HG03439 (cell line): ENCODE data around the gene TCTN3.
"Not testable (repeated sequence)": the region's sequence is repeated elsewhere in the genome, so short reads cannot be mapped to it uniquely, and the experiment has no call there.

Source experiments
- ATAC-seq: cut with Tn5 transposase; IDR thresholded peaks from one replicate; pipeline ENCODE4 v1.9.1; 2021; ENCODE audit warnings: mild to moderate bottlenecking, moderate library complexity; ENCODE audit not compliant: unreplicated experiment

The TCTN3 gene, protein sequence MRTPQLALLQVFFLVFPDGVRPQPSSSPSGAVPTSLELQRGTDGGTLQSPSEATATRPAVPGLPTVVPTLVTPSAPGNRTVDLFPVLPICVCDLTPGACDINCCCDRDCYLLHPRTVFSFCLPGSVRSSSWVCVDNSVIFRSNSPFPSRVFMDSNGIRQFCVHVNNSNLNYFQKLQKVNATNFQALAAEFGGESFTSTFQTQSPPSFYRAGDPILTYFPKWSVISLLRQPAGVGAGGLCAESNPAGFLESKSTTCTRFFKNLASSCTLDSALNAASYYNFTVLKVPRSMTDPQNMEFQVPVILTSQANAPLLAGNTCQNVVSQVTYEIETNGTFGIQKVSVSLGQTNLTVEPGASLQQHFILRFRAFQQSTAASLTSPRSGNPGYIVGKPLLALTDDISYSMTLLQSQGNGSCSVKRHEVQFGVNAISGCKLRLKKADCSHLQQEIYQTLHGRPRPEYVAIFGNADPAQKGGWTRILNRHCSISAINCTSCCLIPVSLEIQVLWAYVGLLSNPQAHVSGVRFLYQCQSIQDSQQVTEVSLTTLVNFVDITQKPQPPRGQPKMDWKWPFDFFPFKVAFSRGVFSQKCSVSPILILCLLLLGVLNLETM

DNA sequence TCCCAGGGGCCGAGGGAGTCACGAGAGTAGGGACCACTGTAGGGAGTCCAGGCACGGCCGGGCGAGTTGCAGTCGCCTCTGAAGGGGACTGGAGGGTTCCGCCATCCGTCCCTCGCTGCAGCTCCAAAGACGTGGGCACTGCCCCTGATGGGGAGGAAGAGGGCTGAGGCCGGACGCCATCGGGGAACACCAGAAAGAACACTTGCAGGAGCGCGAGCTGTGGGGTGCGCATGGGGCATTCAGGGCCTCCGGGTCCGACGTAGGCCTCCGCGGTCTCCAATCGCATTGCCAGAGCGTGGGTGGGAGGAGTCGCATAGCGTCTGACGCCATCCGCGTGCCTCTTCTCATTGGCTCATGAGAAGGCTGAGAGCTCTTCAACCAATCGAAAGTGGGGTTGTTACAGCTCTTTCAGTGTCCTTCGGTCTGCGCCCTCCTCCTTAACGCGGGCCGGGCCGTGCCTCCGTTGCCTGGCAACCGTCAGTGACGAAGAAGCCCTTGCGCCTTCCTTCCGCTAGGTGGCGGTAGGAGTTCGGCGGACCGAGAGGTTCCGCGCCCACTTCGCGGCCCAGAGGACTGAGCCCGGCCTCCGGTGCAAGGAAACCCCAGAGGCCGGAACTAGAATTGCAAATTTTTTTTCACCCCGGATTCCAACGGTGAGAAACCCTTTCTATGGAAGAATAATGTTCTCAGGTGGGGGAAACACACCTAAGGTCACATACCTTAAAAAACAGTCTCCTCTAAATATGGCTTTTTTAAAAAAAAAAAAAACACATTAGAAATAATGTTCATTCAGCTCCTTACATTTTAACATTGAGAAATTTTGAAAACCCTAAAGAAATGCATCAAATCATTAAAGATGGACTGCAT lies at the start of gene TCTN3:
TCTN3 (minus strand) TSS at position 260 of the 867 bp plus-strand sequence; CDS start at position 232, 28 bp downstream.
- peak; percentile 99 for ATAC-seq

DNA sequence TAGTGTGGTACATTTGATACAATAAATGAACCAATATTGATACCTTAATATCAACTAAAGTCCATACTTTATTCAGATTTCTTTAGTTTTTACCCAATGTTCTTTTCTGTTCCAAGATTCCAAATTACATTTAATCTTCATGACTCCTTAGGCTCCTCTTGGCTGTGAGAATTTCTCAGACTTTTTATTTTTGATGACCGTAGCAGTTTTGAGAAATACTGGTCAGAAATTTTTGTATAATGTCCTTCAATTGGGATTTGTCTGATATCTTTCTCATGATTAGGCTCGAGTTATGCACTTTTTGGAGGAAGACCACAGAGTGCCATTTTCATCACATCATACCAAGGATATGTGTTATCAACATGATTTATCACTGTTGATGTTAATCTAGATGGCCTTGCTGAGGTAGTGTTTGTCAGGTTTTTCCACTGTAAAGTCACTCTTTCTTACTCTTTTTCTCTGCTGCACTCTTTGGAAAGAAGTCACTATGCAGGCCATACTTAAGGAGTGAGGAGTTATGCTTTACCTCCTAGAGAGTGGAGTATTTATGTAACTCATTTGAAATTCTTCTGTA lies 49.3 kb upstream of the TCTN3 start:
- no peak for ATAC-seq

DNA sequence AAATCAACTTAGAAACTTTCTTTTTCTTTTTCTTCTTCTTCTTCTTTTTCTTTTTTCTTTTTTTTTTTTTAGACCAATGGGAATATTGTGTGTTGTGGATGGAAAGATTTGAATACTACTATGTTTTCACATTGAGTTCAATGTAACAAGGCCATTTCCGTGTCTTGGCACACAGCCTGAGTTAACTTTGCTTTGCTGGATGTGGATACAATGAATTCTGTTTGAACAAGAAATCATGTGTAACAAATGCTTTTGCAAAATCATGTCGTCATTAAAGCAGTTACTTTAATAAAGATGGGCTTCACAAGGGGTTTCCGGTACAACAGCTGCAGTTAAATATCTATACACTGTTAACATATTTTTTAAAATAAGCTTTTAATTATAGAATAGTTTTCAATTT lies 48.8 kb upstream of the TCTN3 start:
- no peak for ATAC-seq

DNA sequence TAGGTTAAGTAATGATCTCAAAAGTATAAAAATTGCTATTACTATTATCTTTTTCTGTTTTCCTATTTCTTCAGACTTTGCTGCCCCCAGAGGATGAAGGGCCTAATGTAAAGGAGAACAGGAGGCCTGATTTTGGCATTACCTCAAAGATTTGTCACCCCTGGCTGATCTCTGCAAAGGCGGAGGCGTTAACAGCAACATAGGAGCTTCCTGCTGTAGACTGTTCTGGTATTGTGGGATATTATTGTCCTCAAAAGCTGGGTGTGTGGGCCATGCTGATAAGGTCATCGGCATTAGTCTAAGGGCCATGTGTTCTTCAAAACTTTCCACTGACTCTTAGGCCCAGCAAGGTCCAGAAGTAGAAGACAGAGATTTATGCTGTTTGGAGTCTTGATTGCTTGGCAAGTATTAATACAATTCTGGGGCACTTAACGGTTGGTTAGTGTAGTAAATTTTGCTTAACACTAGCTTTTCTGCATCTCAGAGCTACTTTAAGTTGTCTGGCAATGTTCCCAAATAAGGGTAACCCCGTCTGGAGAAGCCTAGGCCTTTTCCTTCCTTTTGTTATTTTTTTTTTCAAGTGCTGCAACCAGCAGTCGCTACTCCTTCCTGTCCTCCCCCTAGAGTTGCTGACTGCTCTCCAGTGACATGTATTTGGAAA lies 48.2 kb upstream of the TCTN3 start:
- ATAC-seq, result peak; percentile 63

DNA sequence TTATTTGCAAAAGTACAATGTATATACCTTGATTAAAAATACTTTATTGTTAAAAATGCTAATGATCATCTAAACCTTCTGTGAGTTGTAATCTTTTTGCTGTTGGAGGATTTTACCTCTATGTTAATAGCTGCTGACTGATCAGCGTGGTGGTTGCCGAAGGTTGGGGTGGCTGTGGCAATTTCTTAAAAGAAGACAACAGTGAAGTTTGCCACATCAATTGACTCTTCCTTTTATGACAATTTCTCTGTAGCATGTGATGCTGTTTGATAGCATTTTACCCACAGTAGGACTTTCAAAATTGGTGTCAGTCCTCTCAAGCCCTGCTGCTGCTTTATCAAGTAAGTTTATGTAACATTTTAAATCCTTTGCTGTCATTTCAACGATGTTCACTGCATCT lies 45.3 kb upstream of the TCTN3 start:
- no peak for ATAC-seq

DNA sequence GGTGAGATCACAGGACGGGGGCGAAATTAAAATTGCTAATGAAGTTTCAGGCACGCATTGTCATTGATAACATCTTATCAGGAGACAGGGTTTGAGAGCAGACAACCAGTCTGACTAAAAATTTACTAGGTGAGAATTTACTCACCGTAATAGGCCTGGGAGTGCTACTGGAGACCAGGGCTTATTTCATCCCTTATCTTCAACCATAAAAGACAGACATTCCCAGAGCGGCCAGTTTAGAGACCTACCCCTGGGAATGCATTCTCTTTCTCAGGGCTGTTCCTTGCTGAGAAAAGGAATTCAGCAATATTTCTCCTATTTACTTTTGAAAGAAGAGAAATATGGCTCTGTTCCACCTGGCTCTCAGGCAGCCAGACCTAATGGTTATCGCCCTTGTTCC lies 39.2 kb upstream of the TCTN3 start:
- ATAC-seq, result not testable (repeated sequence)

DNA sequence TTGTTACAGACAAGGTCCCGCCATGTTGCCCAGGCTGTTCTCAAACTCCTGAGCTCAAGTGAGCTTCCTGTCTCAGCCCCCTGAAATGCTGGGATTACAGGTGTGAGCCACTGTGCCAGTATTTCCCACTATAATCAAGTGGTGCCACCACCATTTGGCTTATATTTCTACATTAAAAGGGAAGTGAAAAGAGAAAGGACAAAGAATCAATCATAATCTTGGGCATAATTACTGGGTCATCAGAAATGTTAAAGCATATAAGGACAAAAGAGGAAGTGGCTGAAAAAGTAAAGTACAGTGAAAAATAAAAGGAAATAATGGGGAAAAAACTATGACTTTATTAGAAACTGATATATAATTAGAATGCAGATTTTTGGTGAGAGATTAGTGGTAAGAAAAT lies 36.5 kb upstream of the TCTN3 start:
- ATAC-seq, result no peak

DNA sequence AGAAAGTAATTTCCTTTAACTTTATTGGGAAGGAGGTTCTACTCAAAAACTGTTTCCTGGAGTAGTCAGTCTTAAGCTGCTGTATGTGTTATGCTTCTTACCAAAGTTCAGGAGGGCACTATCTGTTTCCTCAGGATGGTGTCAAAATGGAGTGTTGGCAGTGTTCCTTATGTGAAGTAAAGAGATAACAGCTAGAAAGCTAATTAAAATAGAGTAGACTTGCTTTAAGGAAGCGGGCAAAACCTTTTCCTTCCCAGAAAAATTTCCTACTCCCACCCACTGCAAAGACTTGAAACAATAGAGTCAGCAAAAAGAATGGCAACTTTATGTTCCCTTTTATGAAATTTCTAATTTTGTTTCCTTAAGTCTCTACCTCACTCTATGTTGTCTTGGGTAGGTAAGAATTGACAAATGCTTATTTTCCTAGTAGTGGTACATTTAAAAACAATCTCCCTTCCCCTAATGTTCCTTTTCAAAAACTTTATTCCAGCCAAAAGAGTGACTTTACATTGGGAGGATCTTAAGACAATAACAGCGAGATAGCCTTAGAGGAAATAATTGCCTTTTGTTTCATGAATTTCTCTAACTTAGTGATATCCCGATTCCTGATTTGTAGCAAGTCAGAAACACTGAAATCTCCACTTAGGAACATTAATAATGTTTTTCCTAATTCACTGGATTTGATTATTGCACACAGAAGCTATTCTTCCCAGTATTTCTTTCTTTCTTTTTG lies 35.8 kb upstream of the TCTN3 start:
- ATAC-seq, result no peak

DNA sequence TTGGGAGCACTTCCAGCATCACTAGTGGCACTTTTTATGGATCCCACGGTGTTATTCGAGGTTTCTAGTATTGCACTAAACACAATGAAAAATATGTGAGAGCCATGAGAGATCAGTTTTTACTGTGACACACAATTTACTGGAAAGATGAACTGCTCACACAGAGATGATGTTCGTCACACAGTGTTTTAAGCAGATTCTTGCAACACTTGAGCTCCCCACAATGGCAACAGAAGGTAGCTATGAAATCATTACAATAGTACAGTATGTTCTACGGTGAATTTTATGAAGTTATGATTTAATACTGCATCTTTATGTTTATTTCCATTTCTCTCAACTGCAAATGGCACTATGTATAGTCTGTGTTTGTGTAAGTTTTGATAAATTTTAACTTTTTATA lies 34.8 kb upstream of the TCTN3 start:
- ATAC-seq, result no peak

DNA sequence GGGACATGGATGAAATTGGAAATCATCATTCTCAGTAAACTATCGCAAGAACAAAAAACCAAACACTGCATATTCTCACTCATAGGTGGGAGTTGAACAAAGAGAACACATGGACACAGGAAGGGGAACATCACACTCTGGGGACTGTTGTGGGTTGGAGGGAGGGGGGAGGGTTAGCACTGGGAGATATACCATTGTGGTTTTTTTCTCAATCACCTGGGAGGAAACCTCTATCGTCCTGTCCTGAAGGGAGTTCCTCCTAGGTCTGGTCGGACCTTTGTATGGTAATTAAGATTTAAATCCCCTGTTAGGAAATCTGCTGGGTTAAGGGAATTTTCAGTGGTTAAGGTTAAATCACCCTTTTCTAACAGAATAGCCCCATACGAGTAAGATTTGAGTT lies 28.8 kb upstream of the TCTN3 start:
- not testable (repeated sequence) for ATAC-seq

DNA sequence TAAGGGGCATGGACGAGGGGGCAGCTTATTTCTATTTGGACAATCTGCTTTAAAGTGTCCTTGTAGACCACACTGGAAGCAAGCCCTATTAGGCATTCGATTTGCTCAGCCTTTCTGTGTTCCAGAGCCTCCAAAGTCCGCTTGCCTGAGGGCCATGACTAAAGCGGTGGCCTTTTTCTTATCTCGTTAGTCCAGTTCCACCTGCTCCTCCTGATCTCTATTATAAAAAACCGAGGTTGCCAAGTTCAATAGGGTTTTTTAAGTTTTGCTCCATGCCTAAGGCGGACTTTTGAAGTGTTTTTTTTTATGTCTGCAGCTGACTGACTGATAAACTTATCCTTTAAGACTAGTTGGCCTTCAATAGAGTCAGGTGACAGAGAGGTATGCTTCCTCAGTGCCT lies 27.0 kb upstream of the TCTN3 start:
- ATAC-seq, result not testable (repeated sequence)

DNA sequence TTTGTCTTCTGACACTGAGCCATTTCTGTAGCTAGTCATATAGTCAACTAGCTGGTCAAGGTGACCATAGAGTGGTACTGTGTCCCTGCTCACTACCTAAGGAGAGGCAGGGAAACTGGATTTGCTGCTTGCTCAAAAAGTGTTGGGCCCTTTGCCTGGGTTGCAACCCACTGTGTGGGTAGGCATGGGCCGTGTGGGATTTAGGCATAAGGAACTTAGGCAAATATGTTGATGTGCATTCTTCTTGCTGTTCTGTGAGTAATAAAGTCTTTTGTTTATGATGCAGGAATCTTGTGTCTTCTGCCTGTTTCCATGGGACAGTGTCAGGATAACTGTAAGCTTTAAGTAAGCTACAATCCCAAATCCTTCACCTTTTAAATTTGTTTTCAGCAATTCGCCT lies 23.1 kb upstream of the TCTN3 start:
- ATAC-seq, result no peak

DNA sequence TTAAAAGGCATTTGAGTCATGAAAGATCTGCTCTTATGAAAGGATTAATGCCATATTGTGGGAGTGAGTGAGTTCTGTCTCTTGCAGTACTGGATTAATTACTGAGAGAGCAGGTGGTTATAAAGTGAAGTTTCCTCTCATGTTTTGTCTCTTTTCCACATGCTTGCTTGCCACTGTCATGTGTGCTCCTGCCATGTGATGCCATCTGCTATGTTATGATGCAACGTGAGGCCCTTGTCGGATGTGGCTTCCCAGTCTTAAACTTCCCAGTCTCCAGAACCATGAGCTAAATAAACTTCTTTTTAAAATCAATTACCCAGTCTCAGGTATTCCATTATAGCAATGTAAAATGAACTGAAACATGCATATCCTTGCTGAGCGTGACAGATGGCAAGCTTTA lies 22.7 kb upstream of the TCTN3 start:
- ATAC-seq, result no peak

DNA sequence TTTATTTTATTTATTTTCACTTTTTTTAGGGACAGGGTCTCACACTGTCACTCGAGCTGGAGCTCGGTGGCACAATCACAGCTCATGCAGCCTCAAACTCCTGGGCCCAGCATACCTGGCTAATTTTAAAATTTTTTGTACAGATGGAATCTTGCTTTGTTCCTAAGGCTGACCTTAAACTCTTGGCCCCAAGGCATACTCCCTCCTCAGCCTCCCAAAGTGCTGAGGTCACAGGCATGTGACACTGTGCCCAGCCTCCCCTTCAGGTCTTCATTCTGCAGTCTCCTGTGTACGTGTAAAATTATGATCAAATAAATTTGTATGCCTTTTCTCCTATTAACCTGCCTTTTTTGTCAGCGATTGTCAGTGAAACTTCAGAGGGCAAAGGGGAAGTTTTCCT lies 17.8 kb upstream of the TCTN3 start:
- ATAC-seq, result no peak

DNA sequence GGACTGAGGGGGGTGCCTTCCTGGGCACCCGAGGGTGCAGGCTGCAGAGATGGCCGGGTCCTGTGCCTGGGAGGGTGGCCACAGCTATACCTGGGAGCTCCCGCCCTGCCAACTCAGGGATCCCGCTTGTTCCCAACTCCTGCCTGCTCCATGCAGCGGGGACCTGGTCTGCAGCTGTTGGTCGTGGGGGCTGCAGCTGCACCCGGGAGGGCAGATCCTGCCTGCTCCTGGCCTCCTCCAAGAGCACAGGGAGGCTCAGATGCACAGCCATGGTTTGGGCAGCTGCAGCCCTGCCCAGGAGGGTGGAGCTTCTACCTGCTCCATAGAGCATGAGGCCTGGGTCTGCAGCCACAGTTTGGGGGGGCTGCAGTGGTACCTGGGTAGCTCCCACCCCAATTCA lies 13.3 kb upstream of the TCTN3 start:
- ATAC-seq, result no peak

DNA sequence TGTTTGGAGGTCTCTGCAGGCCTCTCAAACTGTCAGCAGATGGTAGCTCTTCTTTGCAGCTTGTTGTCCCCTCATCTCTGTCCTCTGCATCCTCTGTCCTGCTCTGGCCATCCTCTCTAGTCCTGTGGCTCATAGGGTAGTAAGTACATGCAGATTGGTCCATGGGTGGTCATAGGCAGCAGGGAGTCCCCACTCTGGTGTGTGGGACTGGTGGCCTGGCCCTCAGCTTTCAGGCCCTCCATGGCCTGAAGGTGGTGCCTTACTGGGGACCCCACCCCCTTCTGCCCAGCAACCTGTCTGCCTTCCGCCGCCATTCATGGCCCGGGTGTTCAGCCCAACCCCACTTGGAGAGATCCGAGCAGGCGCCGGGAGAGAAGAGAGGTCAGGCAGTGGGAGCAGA lies 12.8 kb upstream of the TCTN3 start:
- ATAC-seq, result no peak

DNA sequence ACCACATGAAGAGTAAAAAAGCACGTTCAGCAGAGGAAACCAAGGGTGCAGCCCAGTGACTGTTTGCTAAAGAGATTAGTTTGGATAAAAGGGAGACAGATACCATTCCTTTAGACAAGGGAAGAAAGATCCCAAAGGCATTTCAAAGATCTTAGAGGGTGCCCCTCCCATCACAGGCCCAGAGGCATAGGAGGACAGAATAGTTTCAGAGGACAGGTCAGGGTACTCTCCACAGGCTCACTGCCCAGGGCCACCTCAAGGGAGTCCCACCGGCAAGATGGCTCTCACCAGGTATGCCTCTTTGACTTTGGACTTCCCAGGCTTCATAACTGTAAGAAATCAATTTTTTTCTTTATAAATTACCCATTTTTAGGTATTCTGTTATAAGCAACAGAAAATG lies 4.7 kb upstream of the TCTN3 start:
- ATAC-seq, result no peak

DNA sequence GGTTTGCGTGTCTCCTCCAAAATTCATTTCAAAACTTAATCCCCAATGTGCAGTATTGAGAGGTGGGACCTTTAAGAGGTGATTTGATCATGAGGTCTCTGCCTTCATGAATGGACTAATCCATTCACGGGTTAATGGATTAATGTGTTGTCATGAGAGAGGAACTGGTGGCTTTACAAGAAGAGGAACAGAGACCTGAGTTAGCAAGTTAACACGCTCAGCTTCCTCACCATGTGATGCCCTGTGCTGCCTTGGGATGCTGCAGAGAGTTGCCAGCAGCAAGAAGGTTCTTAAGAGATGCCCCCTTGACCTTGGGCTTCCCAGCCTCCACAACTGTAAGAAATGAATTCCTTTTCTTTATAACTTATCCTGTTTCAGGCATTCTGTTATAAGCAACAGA lies 3.7 kb upstream of the TCTN3 start:
- no peak for ATAC-seq

DNA sequence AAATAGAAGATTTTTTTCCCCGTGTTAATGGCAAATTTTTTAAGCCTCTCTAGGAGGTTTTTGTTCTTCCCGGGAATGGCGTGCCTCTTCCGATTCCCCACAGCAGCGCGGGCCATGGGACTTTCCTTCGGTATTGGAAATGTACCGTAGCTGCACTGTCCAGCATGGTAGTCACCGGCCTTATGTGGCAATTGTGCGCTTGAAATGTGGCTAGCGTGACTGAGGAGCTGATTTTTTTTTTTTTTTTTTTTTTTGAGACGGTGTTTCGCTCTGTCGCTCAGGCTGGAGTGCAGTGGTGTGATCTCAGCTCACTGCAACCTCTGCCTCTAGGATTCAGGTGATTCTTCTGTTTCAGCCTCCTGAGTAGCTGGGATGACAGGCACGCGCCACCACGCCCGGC lies 938 bp upstream of the TCTN3 start:
- no peak for ATAC-seq

DNA sequence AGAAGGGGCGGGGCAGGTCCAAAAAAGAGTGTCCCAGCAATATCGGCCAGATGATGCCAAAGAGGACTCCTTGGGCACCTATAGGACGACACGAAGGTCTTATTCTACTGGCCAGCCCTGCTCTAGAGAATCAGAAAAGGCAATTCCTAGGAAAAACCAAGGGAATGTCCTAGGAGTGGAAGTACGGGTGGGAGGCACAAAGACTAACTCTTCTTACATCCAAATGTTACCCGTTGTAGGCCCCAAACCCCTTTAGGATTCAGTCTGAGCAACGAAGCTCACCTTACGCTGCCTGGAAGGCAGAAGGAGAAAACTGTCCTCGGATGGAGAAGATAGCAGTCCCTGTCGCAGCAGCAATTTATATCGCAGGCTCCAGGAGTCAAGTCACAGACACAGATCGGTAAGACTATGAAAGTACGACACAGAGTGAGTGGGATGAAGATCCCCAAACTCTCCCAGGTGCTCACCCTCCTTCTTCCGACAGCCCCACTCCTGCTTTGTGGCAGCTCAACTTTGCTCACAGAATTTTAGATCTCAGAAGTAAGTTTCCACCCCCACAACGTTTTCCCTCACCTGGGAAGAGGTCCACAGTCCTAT lies 558 bp downstream of the TCTN3 start:
- ATAC-seq, result peak; percentile 1
